DND-41 (cell line): Measurements from ENCODE around the gene CDYL.

Source experiments
- ATAC-seq: fragments of 200-7000 bp; cut with Tn5 transposase; 3 replicates; pipeline ENCODE4 v1.9.1; 2021; ENCODE audit warnings: low read depth; ENCODE audit not compliant: insufficient read depth
- DNase-seq: peaks from one replicate; pipeline ENCODE4 v3.0.0-alpha.2; 2020
- H2AFZ ChIP-seq: 2 replicates; pipeline ENCODE4 v1.6.0; 2012; ENCODE audit warnings: low read depth, low read length
- H3K27ac ChIP-seq: 2 replicates; pipeline ENCODE4 v1.5.1; 2012; ENCODE audit warnings: low read length, inconsistent platforms
- H3K27me3 ChIP-seq: fragments of 200-600 bp; sonication (generic); 2 replicates; pipeline ENCODE4 v1.6.0; 2012; ENCODE audit warnings: low read length, mild to moderate bottlenecking, inconsistent platforms; ENCODE audit not compliant: insufficient read depth, poor library complexity
- H3K36me3 ChIP-seq: 2 replicates; pipeline ENCODE4 v1.5.1; 2012; ENCODE audit warnings: low read length, inconsistent platforms; ENCODE audit not compliant: insufficient read depth
- H3K4me1 ChIP-seq: 2 replicates; pipeline ENCODE4 v1.5.1; 2012; ENCODE audit warnings: mild to moderate bottlenecking, low read length; ENCODE audit not compliant: insufficient read depth
- H3K4me2 ChIP-seq: 2 replicates; pipeline ENCODE4 v1.6.0; 2012; ENCODE audit warnings: mild to moderate bottlenecking, moderate library complexity, low read length, inconsistent platforms; ENCODE audit not compliant: insufficient read depth
- H3K4me3 ChIP-seq, 2 experiments: fragments of 200-600 bp in 1 of 2; shearing (Covaris generic) in 1 of 2; 2 replicates each; pipeline ENCODE4 v1.5.1; 2012 to 2016; ENCODE audit warnings: inconsistent platforms in 2 of 2, low read length in 2 of 2, mild to moderate bottlenecking in 2 of 2, low read depth in 1 of 2, moderate library complexity in 1 of 2
- H3K79me2 ChIP-seq: 2 replicates; pipeline ENCODE4 v1.6.0; 2012; ENCODE audit warnings: low read length, inconsistent platforms; ENCODE audit not compliant: insufficient read depth
- H3K9ac ChIP-seq: 2 replicates; pipeline ENCODE4 v1.6.0; 2012; ENCODE audit warnings: low read depth, mild to moderate bottlenecking, inconsistent platforms, low read length, moderate library complexity
- H3K9me3 ChIP-seq: 2 replicates; pipeline ENCODE4 v1.5.1; 2012; ENCODE audit warnings: low read length, moderate library complexity, mild to moderate bottlenecking, inconsistent platforms; ENCODE audit not compliant: insufficient read depth, severe bottlenecking
- H4K20me1 ChIP-seq: 2 replicates; pipeline ENCODE4 v1.6.0; 2012; ENCODE audit warnings: low read length; ENCODE audit not compliant: insufficient read depth
- EZH2 ChIP-seq: IDR thresholded peaks from 3 replicates; pipeline ENCODE4 v1.6.1; 2012; ENCODE audit warnings: borderline replicate concordance, low read depth, mild to moderate bottlenecking, moderate library complexity, low read length, inconsistent platforms; ENCODE audit not compliant: severe bottlenecking
- TF ChIP-seq, protein P1 (sequence below): IDR thresholded peaks from 2 replicates; pipeline ENCODE4 v1.5.1; 2012; ENCODE audit warnings: borderline replicate concordance, low read length, moderate library complexity, mild to moderate bottlenecking; ENCODE audit not compliant: poor library complexity, severe bottlenecking; ENCODE audit errors: extremely low read depth

Gene CDYL

GRCh38 chr6:4981761-4982160 lies 205.6 kb downstream of the CDYL start:
- no peak for DNase-seq
- TF ChIP-seq EZH2 = no peak
- TF ChIP-seq, protein P1, sequence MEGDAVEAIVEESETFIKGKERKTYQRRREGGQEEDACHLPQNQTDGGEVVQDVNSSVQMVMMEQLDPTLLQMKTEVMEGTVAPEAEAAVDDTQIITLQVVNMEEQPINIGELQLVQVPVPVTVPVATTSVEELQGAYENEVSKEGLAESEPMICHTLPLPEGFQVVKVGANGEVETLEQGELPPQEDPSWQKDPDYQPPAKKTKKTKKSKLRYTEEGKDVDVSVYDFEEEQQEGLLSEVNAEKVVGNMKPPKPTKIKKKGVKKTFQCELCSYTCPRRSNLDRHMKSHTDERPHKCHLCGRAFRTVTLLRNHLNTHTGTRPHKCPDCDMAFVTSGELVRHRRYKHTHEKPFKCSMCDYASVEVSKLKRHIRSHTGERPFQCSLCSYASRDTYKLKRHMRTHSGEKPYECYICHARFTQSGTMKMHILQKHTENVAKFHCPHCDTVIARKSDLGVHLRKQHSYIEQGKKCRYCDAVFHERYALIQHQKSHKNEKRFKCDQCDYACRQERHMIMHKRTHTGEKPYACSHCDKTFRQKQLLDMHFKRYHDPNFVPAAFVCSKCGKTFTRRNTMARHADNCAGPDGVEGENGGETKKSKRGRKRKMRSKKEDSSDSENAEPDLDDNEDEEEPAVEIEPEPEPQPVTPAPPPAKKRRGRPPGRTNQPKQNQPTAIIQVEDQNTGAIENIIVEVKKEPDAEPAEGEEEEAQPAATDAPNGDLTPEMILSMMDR = no peak
- H3K4me2 ChIP-seq = no peak overlapping the region
- H2AFZ ChIP-seq = no peak overlapping the region
- H3K4me3 ChIP-seq = no peak overlapping the region
- peaks cover 6% of the 10 kb centered on the region for H3K9me3 ChIP-seq
- H3K27me3 ChIP-seq = no peaks in the 10 kb centered on the region
- H3K9ac ChIP-seq = no peak overlapping the region
- ATAC-seq = no peak
- no peak overlapping the region for H3K27ac ChIP-seq
- H4K20me1 ChIP-seq = no peaks in the 10 kb centered on the region
- no peaks in the 10 kb centered on the region for H3K4me1 ChIP-seq
- no peaks in the 10 kb centered on the region for H3K36me3 ChIP-seq
- no peaks in the 10 kb centered on the region for H3K79me2 ChIP-seq

GRCh38 chr6:4983322-4983721 lies 207.1 kb downstream of the CDYL start:
- ATAC-seq = no peak
- TF ChIP-seq EZH2 = no peak
- TF ChIP-seq, protein P1 = no peak

GRCh38 chr6:4986999-4987398 lies 210.8 kb downstream of the CDYL start:
- no peak overlapping the region for H3K4me3 ChIP-seq
- no peaks in the 10 kb centered on the region for H3K27me3 ChIP-seq
- no peak overlapping the region for H3K27ac ChIP-seq
- no peak overlapping the region for H3K9ac ChIP-seq
- no peak for DNase-seq
- no peak overlapping the region for H3K4me2 ChIP-seq
- no peaks in the 10 kb centered on the region for H3K79me2 ChIP-seq
- H3K4me1 ChIP-seq = no peaks in the 10 kb centered on the region
- no peaks in the 10 kb centered on the region for H3K9me3 ChIP-seq
- H4K20me1 ChIP-seq = no peaks in the 10 kb centered on the region
- H2AFZ ChIP-seq = no peak overlapping the region
- no peaks in the 10 kb centered on the region for H3K36me3 ChIP-seq
- no peak for ATAC-seq
- TF ChIP-seq, protein P1 = no peak
- TF ChIP-seq EZH2 = no peak

More at GRCh38 chr6:4983322-4983721, 207.1 kb downstream of the CDYL start:
- Histone ChIP-seq H3K4me1 (no peaks in the 10 kb centered on the region), H3K9me3 (peaks cover 6% of the 10 kb centered on the region), H4K20me1 (no peaks in the 10 kb centered on the region), H3K27me3 (no peaks in the 10 kb centered on the region), H3K36me3 (no peaks in the 10 kb centered on the region), H3K4me2 (no peak overlapping the region), H3K9ac (no peak overlapping the region), H2AFZ (no peak overlapping the region), H3K27ac (no peak overlapping the region), H3K79me2 (no peaks in the 10 kb centered on the region), H3K4me3 (no peak overlapping the region)
- no peak for DNase-seq

DNA sequence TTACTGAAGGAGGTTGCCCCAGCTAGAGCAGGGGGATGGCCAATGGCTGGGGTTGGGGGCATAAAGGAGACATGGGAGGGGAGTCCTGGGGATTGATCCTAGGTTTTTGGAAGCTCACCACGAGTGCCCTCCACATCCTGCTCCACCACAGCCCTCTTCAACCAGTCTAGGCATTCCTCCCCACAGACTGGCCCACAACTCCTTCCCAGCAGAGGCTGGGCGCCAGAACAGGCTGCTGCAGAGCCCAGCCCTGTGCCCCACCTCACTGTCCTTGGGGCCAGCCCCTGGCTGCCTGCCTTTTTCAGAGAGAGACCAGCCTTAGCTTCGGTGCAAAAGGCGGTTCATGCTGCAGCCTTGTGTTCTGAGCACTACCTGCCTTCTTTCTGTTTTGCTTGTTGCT lies 211.2 kb downstream of the CDYL start:
- Histone ChIP-seq H3K27me3 (no peaks in the 10 kb centered on the region), H3K36me3 (no peaks in the 10 kb centered on the region), H2AFZ (no peak overlapping the region), H3K9me3 (no peaks in the 10 kb centered on the region), H3K4me1 (no peaks in the 10 kb centered on the region), H3K9ac (no peak overlapping the region), H3K4me3 (no peak overlapping the region), H3K79me2 (no peaks in the 10 kb centered on the region), H3K4me2 (no peak overlapping the region), H4K20me1 (no peaks in the 10 kb centered on the region), H3K27ac (no peak overlapping the region)
- no peak for DNase-seq
- ATAC-seq = no peak
- TF ChIP-seq, protein P1 = no peak
- no peak for TF ChIP-seq EZH2
